ENCODE results near the gene ATP2B3.

DNA sequence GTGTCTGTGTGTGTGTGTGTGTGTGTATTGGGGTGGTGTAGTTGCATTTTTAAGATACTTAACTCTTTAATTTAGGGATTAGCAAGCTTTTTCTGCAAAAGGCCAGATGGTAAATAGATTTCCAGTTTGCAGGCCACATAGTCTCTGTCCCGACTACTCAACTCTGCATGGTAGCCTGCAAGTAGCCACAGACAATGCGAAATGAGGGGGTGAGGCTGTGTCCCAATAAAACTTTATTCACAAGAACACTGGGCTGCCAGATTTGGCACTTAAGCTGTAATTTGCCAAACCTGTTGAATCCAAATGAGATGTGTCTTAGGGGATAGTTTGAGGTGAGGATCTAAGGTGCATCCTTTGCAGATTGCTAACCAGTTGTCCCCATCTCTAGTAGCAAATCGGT is 6.8 kb downstream of the ATP2B3 start:
- TF ChIP-seq, protein P1, sequence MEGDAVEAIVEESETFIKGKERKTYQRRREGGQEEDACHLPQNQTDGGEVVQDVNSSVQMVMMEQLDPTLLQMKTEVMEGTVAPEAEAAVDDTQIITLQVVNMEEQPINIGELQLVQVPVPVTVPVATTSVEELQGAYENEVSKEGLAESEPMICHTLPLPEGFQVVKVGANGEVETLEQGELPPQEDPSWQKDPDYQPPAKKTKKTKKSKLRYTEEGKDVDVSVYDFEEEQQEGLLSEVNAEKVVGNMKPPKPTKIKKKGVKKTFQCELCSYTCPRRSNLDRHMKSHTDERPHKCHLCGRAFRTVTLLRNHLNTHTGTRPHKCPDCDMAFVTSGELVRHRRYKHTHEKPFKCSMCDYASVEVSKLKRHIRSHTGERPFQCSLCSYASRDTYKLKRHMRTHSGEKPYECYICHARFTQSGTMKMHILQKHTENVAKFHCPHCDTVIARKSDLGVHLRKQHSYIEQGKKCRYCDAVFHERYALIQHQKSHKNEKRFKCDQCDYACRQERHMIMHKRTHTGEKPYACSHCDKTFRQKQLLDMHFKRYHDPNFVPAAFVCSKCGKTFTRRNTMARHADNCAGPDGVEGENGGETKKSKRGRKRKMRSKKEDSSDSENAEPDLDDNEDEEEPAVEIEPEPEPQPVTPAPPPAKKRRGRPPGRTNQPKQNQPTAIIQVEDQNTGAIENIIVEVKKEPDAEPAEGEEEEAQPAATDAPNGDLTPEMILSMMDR (IDR thresholded peaks at IDR 0.05) = no peak
- TF ChIP-seq POLR2A (IDR thresholded peaks at IDR 0.05) = no peak
